H1 (cell line): ENCODE results near the gene ADK.

Experiments
- ATF3 ChIP-seq: IDR thresholded peaks from 2 replicates; pipeline ENCODE4 v1.6.1; 2011; ENCODE audit warnings: low read depth, mild to moderate bottlenecking, low read length; ENCODE audit not compliant: insufficient read depth
- CEBPB ChIP-seq: IDR thresholded peaks from 2 replicates; pipeline ENCODE4 v1.6.1; 2012; ENCODE audit warnings: low read depth, low read length
- CTCF ChIP-seq, 3 experiments: IDR thresholded peaks; 1 replicate in 2 of 3; 2 replicates in 1 of 3; pipeline versions ENCODE4 v1.5.1 to v1.6.1; 2011; ENCODE audit warnings: low read length in 3 of 3, mild to moderate bottlenecking in 3 of 3, inconsistent platforms in 2 of 3, low read depth in 1 of 3, moderate library complexity in 1 of 3; ENCODE audit not compliant: insufficient read depth in 1 of 3; ENCODE audit errors: control extremely low read depth in 1 of 3
- EZH2 ChIP-seq: fragments of 200-600 bp; sonication (generic); IDR thresholded peaks from 2 replicates; pipeline ENCODE4 v1.7.1; 2012; ENCODE audit warnings: low read depth, mild to moderate bottlenecking, moderate library complexity, low read length, inconsistent platforms; ENCODE audit not compliant: severe bottlenecking
- JUND ChIP-seq: IDR thresholded peaks from 2 replicates; pipeline ENCODE4 v1.6.1; 2011; ENCODE audit warnings: mild to moderate bottlenecking, improper control_type of control experiment, low read length
- KDM5A ChIP-seq: fragments of 200-600 bp; IDR thresholded peaks from 2 replicates; pipeline ENCODE4 v1.7.1; 2012; ENCODE audit warnings: mild to moderate bottlenecking, low read length, inconsistent platforms, mixed read lengths
- POLR2A ChIP-seq, 2 experiments: IDR thresholded peaks; 1 replicate in 1 of 2; 2 replicates in 1 of 2; pipeline ENCODE4 v1.6.1; 2011; ENCODE audit warnings: low read depth in 2 of 2, low read length in 2 of 2, mild to moderate bottlenecking in 2 of 2; ENCODE audit errors: control extremely low read depth in 1 of 2
- YY1 ChIP-seq: IDR thresholded peaks from 2 replicates; pipeline ENCODE4 v1.6.1; 2011; ENCODE audit warnings: low read depth, mild to moderate bottlenecking, low read length

GRCh38 chr10:74337330-74338016 is 186.5 kb downstream of the ADK start:
- TF ChIP-seq POLR2A (IDR thresholded peaks at IDR 0.05; ENCODE audit: control extremely low read depth in 1 of 2, low read depth in 2 of 2, low read length in 2 of 2) (no peak), JUND (no peak), CTCF (IDR thresholded peaks at IDR 0.05; ENCODE audit: control extremely low read depth in 1 of 3, insufficient read depth in 1 of 3, low read depth in 1 of 3, low read length in 3 of 3) (no peak), CEBPB (no peak), ATF3 (no peak), YY1 (no peak), KDM5A (no peak), EZH2 (no peak)
